GM19455 (cell line): ENCODE measurements around the gene ARFIP1.

ENCODE experiments used
- ATAC-seq: cut with Tn5 transposase; IDR thresholded peaks from one replicate; pipeline ENCODE4 v1.9.1; 2021; ENCODE audit not compliant: unreplicated experiment

The ARFIP1 gene

DNA sequence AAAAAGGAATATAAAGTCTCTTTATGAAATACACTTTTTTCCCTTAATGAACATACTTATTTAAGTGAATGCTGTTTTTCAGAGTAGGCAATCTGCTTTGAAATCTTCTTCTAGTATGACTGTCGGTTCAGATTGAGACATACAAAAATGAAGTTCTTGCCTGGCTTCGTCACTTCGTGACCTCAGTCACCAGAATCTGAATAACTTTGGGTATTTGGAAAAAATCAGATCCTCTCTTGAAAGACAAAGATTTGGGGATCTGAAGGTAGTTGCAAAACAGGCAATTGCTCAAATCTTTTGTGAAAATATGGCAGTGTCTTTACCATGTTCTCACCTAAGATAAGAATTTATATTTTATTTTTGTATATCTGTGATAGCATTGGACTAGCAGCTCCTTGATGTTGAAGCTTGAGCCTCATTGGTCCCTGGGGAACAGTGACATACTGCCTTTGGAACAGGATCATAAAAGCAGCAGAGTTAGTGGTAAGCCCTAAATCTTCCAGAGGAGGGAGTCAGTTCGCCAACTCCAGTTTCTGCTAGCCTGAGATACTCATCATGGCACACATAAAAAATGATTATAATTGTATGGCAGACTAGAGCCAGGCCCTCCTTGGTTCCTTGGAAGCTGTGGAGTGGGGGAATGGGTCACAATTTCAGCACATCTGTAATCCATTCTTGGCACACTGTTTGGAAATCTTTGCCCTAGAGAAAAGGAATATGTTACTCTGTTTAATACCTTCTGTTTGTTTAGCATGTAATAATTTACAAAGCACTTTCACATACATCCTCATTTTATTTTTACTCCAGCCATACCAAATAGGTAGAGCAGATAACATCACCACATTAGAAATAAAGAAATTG, 5.0 kb downstream of the ARFIP1 start:
- no peak for ATAC-seq

DNA sequence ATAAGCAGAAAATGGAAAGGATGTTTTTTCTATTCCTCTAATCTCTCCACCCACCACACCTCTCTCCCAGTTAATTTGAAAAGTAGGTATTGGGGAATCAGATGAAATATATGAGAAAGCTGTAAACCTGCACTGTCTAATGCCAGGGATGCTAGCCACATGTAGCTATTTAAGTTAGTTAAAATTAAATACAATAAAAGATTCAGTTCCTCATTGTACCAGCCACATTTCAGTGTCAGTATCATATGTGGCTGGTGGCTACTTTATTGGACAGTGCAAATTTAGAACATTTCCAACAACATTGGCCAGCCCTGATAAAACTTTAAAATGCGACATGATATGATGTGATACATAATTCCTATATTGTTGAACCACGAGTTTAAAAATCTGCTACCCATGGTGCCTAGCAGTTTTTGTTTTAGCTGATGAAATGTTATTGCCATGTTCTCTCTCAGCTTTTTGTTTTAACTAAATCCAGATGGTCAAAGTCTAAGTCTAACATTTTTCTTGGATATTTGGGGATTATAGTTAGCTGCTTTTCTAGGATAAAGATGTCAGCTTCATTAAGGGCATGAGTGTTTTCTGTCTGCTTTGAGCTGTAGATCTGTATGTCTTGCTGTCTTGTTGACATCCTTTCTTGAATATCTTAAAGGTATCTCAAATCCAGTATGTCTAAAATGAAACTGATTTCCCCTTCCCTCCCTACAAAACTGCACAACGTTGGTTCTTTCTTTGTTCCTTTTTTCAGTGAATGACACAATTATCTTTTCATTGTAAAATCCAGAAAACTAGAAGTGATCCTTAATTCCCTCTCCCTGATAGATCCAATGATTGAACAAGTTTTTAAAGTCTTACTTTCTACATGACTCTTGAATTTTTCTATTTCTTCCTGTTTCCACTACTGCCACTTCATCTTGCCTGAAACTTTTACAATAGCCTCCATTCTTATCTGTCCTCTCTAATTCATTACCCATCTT, 6.2 kb downstream of the ARFIP1 start:
- no peak for ATAC-seq

DNA sequence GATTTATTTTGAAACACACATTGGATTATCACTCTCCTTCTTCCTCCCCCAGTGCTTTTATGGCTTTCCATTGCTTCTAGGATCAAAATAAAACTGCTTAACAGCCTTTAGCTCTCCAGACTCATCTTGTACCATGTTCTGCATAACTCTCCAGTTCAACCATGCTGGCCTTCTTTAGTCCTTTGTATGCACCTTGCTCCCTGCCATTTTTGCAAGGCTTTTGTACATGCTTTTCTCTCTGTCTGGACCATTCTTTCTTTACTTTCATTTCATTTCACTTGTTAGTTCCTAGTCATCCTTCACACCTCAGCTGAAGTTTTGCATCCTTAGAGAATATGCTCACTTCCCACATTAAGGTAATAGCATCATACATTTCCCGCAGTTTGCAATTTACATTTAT, 6.9 kb downstream of the ARFIP1 start:
- no peak for ATAC-seq

DNA sequence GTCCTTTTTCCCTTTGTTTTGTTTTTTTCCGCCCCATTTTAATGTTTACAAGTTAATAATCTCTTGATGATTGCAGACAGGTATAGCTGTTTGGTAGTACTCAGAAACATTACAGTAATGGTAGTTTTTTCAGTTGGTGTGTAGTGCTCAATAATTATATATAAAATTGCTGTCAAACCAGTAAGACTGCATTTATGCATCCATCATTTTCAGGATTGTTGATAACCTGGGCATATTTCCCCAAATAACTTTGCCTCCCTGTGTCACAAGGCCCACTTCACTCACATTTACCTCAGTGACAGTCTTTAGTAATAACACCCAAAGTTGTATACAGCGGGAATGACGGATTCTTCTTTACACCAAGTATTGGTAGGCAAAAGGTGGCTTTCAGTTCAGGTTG, 16.1 kb downstream of the ARFIP1 start:
- no peak for ATAC-seq

DNA sequence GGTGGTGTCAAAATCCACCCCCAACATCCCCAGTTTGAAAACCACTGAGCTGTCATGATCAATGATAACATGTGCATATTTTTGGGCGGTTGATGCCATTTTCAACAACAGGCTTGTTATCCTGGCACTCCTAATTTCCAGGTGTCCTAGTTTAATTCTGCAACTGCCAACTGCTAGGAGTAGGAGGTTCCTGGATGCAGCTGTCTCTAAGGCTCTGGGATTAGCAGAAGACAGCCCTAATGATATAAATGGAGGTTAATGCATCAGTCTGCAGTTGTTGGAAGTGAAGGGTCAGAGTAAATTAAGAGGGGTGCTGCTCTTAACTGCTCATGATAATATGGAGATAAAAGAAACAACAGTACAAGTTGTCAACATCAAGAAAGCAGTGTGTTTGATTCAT, 23.8 kb downstream of the ARFIP1 start:
- no peak for ATAC-seq

DNA sequence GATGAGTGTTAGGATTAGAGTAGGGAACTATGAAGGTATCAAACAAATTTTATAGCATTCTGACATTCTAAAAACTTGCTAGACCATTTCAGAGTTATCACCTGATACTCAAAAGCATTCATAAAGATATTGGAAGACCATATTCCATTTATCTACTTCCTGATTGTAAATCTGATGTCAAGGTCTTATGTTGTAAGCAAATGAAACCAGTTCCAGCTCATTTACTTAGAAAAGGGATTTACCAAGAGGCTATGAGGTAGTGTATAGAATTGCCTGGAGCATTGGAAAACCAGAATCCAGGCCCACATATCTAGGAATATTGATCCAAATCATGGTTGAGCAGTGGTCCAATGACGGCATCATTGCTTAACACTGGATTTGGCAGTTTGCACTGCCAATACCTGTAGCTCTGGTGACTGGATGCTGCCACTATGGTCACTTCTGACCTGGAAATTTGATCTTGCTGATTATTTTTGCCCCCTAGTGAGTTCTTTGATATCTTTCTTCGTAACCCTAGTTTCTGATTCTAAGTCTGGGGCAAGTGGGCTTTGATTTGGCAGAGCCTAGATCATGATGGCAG, 25.4 kb downstream of the ARFIP1 start:
- no peak for ATAC-seq

DNA sequence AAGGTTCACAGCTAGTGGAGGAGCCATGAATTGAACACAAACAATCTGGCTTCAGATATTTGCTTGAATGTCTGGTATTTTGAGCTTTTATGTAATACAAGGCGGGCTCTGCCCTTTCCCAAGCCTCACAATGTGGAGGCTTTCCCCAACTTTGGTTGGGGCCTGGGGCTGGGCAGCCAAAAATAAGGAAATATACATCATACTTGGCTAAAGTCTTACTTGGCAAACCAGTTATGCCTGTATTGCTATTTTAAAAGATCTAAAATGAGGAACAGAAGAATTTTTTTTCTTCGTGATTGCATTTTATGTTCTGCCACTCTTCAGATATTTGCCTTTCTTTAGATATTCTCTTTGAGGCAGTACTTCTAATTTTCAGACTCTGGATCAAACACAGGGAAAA, 26.1 kb downstream of the ARFIP1 start:
- no peak for ATAC-seq

DNA sequence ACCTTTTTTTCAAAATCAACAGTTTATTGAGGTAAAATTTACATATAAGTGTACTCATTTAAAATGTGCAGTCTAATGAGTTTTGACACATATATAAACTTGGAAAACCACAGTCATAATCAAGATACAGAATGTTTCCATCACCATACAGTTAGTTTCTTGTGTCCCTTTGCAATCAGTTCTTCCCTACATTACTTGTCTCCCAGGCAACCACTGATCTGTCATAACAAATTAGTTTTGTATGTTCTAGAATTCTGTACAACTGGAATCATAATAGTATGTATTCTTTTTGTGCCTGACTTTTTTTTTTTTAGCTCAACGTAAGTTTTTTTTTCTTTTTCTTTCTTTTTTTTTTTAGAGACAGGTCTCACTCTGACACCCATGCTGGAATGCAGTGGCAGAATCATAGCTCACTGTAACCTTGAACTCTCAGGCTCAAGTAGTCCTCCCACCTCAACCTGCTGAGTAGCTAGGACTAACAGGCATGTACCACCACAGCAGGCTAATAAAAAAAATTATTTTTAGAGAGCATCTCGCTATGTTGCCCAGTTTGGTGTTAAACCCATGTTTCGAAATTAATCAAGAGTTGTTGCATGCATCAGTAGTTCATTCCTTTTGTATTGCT, 26.9 kb downstream of the ARFIP1 start:
- no peak for ATAC-seq

DNA sequence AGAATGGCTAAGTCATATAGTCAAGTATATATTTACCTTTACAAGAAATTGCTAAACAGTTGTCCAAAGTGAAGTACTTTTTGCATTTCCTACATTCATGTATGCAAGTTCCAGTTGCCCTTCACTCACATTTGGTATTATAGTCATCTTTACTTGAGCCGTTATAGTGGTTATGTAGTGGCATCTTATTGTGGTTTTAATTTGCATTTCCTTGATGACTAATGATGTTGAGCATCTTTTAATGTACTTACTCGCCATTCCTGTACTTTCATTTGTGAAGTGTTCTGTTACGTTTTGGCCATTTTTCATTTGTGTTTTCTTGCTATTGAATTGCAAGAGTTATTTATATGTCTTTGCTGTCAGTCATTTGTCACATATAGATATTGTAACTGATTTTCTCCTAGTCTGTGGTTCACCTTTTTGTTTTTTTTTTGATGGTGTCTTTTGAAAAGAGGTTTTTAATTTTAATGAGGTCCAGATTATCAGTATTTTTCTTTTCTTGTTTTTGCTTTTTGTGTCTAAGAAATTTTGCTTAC, 27.6 kb downstream of the ARFIP1 start:
- ATAC-seq, result no peak

DNA sequence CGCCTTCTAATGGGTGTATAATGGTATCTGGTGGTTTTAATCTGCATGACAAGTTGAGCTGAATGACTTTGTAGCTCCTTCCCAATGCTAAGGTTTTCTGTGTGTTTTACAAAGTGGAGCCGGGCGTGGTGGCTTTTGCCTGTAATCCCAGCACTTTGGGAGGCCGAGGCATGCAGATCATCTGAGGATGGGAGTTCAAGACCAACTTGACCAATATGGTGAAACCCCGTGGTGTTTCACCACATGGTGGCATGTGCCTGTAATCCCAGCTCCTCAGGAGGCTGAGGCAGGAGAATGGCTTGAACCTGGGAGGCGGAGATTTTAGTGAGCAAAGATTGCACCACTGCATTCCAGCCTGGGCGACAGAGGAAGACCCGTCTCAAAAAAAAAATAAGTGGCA, 28.9 kb downstream of the ARFIP1 start:
- no peak for ATAC-seq

DNA sequence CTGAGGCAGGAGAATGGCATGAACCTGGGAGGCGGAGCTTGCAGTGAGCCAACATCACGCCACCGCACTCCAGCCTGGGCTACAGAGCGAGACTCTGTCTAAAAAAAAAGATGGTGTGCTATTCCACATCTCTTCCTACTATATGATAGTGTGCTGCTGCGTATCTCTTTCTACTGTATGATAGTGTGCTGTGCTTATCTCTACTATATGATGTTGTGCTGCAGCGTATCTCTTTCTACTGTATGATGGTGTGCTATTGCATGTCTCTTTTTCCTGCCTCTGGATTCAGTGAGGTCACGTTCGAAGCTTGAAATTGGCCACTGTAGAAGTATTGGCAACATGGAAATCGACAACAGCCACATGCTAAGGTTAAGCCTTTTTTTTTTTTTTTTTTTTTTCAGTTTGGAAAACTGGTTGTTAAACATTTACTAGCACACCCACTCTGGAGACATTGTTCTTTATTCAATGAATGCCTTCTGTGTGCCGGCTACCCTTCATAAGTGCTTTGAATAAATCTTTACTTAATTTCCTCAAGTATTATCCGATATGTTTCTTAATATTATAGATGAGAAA, 31.0 kb downstream of the ARFIP1 start:
- ATAC-seq, result no peak

DNA sequence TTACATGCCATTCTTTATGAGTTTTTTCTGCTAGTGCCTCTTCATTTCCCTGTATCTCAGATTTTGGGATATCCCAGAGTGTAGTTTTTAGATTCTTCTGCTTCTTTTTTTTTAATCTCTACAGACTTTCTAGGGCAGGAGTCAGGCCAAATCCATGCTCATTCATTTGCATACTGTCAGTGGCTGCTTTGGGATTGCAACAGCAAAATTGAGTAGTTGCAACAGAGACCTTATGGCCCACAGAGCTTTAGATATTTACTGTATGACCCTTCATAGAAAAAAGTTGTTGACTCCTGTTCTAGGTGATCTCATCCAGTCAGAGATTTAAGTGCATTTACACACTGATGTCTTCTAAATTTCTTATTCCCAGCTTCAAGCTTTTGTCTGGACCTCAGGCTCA, 35.3 kb downstream of the ARFIP1 start:
- ATAC-seq, result no peak

DNA sequence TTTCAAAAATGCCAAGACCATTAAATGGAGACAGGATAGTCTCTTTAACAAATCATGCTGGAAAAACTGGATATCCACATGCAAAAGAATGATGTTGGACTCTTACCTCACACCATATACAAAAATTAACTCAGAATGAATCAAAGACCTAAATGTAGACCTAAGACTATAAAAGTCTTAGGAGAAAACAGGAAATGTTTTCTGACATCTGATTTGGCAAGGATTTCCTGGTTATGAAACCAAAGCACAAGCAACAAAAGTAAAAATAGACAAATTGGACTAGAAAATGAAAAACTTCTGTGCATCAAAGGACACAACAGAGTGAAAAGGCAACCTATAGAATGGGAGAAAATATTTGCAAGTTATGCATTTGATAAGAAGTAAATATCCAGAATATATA, 37.6 kb downstream of the ARFIP1 start:
- ATAC-seq, result no peak

DNA sequence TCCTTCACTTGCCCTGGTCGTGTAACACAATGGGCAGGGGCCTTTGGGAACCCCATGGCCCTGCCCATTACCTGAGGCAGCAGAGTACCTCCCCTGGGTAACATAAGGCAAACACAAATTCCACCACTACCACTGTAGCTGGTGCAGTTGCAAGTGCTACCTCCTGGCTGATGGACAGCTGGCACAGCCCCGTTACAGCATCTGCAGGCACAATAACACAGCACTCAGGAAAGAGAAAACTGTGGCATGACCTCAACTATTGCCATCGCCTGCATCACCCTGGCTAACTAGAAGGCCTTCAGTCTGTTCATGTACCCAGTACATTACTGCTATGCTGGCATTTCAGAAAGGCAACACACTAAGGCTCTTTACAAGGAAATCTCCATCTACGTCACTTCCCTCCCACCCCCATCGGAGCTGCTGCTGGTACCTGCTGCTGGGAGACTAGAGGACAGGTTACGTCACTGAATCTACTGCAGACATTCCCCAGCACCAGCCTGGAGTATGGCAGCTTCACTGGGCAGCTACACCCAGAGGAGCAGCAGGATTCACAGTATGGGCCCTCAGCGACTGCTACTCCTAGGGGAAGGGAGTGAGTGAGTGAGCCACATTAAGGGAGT, 39.4 kb downstream of the ARFIP1 start:
- ATAC-seq, result no peak

DNA sequence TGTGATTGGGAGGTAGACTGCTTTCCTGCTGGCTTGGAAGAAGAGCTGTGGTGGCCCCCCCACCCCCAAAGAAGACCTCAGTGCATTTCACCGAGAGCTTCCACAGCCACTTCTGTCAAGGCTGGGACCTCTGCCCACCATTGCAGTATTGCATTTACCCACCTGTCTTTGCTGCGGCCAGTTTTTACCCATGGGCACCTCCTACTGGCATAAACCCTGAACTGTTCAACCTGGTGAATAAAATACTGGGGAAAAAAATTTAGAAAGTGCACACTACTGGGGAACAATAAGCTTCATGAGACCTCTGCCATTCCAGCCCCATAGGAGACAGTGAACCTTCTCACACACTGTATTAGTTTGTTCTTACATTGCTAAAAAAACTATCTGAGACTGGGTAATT, 40.3 kb downstream of the ARFIP1 start:
- no peak for ATAC-seq

DNA sequence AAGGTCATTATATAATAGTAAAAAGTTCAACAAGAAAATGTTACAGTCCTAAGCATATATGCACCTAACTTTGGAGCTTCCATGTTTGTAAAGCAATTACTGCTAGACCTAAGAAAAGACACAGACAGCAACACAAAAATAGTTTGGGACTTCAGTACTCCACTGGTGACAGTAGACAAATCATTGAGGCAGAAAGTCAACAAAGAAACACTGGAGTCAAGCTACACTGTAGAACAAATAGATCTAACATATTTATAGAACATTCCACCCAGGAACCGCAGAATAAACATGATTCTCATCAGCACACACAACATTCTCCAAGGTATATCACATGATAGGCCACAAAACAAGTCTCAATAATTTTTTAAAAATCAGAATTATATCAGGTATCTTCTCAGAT, 42.6 kb downstream of the ARFIP1 start:
- ATAC-seq, result no peak

DNA sequence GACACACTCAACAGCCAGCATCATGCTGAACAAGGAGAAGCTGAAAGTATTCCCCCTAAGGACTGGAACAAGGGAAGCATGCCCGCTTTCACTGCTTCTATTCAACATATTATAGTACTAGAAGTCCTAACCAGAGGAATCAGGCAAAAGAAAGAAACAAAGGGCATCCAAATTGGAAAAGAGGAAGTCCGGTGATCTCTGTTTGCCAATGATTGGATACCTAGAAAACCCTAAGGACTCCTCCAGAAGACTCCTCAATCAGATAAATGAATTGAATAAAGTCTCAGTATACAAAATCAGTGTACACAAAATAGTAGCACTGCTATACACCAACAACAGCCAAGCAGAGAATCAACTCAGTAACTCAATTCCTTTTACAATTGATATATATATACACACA, 44.8 kb downstream of the ARFIP1 start:
- ATAC-seq, result no peak

DNA sequence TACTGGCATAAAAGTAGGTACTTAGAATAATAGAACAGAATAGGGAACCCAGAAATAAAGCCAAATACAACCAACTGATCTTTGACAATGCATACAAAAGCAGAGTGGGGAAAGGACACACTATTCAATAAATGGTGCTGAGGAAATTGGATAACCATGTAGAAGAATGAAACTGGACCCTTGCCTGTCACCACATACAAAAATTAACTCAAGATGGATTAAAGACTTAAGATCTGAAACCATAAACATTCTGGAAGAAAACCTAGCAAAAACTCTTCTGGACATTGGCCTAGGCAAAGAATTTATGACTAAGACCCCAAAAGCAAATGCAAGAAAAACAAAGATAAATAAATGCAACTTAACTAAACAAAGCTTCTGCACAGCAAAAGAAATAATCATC, 45.6 kb downstream of the ARFIP1 start:
- no peak for ATAC-seq

DNA sequence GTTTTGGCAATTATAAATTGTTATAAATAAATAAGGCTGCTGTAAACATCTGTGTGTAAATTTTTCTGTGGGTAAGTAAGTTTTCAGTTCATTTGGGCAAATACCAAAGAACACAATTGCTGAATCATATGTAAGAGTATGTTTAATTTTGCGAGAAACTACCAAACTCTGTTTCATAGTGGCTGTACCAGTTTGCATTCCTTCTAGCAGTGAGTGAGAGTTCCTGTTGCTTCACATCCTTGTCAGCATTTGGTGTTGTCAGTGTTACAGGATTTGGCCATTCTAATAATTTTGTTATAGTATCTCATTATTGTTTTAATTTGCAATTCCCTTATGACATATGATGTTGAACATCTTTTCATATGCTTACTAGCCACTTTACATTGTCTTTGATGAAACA, 48.4 kb downstream of the ARFIP1 start:
- no peak for ATAC-seq

DNA sequence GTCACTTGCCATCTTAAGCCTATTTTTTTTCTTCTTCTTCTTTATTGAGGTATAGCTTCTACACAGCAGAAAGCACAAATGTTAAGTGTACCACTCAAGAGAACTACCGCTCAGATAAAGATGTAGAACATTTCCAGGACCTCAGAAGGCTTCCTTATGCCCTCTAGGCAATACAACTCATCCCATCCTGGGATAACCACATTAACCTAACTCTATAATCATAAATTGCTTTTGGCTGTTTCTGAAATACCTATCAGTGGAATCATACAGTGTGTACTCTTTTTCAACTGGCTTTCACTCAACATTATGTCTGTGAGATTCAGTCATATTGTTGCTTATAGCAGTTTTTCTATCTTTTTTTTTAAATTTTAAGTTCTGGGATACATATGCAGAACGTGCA, 51.7 kb downstream of the ARFIP1 start:
- no peak for ATAC-seq
